HUDEP-2 (cell line): ENCODE results near the gene C2orf72.
"Not testable (repeated sequence)": the region's sequence is repeated elsewhere in the genome, so short reads cannot be mapped to it uniquely, and the experiment has no call there.

Experiments used
- DNase-seq, 76 experiments: peaks; one replicate each; lab custom pipeline; 2025; ENCODE audit not compliant: unreplicated experiment in 76 of 76; lab: John Stamatoyannopoulos, UW

The C2orf72 gene

DNA sequence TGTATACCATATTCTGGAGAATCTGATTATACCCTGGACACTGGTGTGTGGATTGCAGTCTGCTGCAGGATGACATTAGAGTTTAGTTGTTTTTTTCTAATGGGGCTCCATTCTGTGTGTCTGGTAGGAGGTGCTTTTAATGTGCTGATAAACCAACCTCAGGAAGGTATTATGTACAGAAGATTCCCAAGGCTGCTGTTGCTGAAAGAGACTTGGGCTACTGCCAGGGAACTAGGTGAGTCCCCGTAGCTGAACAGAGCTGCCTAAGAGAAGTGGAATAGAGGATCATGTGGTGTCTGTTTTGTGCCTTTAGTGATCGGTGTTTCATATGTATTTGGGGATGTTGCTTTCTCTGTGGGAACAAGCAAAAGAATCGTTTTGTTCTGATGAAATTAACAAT lies 24.9 kb upstream of the C2orf72 start:
- DNase-seq: no peak

DNA sequence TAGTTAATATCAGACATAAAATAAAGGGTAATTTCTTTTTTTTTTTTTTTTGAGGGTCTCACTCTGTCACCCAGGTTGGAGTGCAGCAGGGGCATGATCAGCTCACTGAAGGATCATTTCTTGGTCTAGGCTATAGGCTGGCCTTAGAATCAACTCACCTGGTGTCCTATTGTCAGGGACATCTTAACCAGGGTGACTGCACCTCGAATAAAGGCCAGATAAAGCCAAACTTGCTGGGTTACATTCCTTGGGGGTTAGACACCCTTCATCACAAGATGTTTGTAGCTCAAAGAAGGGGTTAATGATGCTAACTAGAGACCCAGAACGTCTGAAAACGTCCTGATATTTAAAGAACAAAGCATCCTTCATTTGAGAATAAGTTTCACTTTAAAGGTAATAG lies 23.5 kb upstream of the C2orf72 start:
- no peak for DNase-seq

- no peak for DNase-seq
Observed at GRCh38 chr2:231015478-231015877, 21.8 kb upstream of the C2orf72 start.

DNA sequence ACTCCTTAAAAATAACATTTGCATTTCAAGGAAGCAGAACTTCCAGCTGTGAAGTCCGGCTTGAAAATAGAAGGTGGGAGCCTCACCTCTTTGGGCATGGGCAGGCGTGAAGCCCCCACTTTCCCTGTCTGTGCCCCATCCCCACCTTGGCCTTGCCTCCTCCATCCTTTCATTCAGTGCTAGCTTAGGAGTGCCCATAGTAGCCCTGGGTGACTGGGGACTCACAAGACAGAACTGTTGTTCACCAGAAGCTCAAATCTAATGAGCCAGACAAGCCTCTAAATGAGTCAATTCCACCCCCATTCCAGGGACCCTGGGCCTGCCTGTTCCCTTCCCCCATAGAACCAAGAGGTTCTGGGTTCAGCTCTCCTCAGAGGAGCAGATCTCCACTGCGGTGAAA lies 21.4 kb upstream of the C2orf72 start:
- DNase-seq: no peak

- DNase-seq: no peak
Observed at GRCh38 chr2:231016566-231017230, 20.6 kb upstream of the C2orf72 start.

DNA sequence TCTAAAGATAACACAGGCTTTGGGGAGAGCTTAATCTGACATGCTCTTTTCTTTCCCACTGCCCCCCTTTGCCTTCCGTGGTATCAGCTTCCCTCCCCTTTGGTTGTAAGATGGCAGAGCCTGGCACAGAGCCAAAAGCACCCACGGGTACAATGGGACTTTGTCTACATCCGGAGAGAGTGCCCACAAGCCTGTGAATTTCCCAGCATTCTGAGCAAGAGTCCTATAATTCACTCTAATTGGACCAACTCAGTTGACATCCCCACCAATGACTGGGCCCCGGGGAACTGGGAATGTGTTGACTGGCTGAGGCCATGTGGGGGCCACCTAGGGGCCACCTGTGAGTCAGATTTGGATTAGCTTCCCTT lies 20.1 kb upstream of the C2orf72 start:
- no peak for DNase-seq

GRCh38 chr2:231018184-231018583 lies 19.1 kb upstream of the C2orf72 start:
- no peak for DNase-seq

GRCh38 chr2:231025059-231025458 lies 12.3 kb upstream of the C2orf72 start:
- not testable (repeated sequence) for DNase-seq

DNA sequence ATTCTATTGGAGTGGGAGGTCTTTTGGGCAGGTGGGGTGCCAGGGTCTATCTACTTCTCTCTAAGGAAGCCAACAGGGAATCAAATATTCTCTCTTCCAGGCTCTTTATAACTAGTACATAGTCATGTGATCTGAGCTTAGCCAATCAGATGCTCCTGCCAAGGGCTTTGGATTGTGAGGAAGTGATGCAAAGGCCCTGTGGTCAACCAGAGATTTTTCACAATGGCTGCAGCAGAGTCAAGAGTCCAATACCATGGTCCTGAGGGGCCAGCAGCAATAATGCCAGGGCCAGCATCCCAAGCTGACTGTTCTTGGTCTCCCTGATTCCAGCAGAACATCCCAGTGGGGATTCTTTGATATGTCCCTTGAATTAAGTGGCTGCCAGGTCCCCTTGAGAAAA lies 8.4 kb upstream of the C2orf72 start:
- no peak for DNase-seq

- DNase-seq: no peak
Observed at GRCh38 chr2:231029563-231029962, 7.8 kb upstream of the C2orf72 start.

GRCh38 chr2:231030725-231031124 lies 6.6 kb upstream of the C2orf72 start:
- DNase-seq: no peak

DNA sequence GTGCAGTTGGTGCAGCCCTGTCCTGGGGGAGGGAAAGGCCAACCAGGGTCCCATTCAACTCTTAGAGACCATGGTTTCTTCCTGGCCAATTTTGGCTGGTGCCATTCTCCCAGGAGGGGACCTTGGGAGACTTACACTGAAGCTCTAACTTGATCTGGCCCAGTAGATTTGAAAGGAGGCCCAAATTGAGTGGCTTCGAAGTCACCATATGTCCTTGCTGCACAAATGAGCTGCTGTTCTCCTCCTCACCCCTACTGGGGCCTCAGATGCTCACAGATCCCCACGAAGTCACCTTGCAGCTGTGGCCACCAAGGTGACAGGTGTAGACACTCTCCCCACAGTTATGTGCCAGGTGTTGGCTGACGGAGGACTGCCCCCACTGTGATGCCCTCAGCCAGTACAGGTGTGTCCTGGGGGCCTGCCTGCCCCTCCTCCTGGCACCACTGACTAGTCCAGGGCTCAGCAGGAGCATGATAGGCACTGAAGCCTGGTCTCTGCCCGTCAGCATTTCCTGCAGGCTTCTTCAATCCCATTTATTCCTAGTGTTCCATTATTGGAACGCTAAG lies 4.7 kb upstream of the C2orf72 start:
- no peak for DNase-seq

GRCh38 chr2:231033147-231034132 lies 3.9 kb upstream of the C2orf72 start:
- no peak for DNase-seq

DNA sequence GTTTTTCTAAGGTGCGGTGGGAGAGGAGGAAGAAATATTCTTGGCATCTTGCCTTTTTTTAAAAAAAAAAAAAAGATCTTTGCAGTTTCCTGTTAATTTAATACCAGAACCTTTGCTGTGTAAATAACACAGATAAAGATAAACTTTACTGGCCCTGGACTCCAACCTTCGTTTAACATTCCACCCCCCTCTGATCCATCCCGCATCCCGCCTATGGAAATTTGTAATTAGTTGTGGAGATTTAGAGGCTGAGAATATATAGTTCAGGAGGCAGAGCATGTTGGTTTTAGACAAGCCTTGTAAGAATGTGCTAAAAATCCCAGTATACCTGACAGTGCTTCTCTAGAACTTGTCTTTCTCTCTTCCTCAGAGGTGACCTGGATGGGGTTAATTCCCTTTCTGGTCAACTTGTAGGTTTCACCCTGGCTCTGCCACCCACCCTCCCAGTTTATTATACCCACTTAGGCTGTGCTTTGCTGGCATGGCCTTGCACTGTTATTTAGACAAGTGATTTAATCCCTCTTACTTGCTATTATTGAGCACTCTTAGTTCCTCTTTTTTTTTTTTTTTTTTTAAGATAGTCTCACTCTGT lies 2.9 kb upstream of the C2orf72 start:
- DNase-seq: no peak

- DNase-seq: no peak
Observed at GRCh38 chr2:231036131-231036530, 1.2 kb upstream of the C2orf72 start.

DNA sequence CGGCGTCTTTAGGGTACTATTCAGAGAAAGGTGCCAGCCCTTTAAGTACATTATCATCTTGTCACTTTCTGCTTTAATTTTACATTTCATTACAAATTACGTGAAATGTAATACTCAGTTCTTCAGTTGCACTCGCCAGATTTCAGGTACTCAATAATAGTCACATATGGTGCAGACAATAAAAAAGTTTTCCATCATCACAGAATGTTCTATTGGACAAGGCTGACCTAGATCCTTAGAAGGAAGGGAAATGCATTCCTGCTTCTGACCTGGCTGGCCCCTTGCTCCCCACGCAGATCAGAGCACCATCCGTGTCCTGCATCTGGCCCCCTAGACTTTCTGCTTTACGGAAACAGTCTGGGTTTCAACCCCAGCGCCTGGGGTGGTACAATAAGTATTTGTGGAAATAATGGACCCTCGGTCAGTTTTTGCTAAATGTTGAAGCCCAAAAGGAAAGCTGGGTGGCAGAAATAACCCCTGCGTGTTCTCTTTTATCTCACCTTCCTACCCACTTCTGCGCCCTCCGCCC lies 681 bp upstream of the C2orf72 start:
- no peak for DNase-seq

DNA sequence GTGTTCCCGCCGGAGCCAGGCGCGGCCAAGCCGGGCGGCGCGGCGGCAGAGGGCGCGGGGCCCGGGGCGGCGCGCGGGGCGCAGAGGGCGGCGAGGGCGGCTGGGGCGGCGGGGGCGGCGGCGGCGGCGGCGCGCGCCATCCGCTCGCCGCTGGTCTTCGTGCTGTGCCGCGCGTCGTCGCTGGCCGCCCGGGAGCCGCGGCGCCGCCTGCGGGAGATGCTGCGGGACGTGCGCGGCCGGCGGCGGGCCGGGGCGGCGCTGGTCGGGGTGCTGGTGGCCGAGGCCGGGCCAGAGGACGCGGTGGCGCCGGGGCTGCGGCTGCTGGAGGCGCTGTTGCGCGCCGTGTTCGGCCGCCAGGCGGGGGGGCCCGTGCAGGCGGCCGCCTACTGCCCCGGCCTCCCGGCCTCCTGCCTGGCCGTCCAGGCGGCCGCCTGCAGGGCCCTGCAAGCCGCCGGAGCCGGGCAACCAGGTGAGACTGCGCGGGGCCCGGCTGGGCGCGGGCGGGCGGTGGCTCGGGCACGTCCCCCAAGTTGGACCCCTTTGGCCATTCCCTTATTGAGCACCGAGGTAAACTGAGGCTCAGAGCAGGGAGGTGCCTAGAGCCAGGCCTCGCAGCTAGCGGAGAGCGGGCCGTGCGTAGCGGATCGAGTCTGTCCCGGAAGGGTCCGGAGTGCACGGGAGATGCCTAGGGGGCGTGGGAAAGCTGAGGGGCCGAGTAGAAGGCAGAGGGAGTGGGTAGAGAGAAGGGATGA lies 584 bp downstream of the C2orf72 start:
- peak in 1 of 76 experiments; percentile 4 for DNase-seq

- DNase-seq: no peak
Observed at GRCh38 chr2:231038483-231039293, 1.4 kb downstream of the C2orf72 start.

DNA sequence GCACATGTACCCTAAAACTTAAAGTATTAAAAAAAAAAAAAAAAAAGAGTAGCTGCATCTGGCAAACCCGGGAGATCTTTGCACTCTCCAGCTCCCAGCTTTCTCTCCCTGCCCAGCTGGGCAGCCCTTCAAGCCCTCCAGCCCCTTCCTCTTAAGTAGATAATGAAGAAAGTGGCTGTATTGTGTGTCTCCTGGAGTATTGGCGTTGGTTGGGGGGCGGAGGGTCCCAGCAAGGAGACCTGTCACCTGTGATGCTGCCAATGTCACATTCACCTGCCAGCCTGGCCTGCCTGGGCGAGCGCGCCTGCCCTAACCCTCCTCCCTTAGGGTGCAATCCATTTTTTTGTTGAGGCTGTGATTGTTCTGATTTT lies 2.0 kb downstream of the C2orf72 start:
- DNase-seq: no peak
